ENCODE data around the gene KCNK3. TPM values are rescaled to one million over a fixed set of nuclear protein-coding genes. Genes with fewer than 3 reads are reported as not detected.

KCNK3 gene
- total and polyA plus RNA-seq, 2 donors (not counting 3 experiments of a cell fraction or from before 2014, with no cell fraction given), result not detected

DNA sequence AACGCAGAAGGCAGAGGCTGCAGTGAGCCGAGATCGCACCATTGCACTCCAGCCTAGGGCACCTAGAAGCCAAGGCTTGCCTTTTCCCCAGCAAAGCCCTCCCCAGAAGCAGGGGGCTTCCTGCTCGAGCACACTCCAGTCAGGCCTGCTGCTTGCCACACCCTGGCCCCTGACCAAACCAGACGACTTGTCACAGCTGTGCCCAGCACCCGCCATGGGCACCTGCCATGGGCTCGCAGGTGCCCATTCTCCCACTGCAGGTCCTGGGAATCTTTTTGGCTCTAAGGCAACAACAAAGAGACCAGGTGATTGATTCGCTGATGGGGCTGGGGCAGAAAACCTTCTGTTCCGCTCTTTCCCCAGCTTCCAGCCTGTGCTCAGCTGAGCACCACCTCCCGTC lies 4.9 kb downstream of the KCNK3 start:
- Histone ChIP-seq H3K79me2 (ENCODE audit: control insufficient read depth, insufficient read depth, low read length) (no peaks in the 10 kb centered on the region), H3K4me1 (ENCODE audit: control insufficient read depth, extremely low read depth, insufficient read depth, low read length) (peaks cover 16% of the 10 kb centered on the region), H3K9me3 (replicated peaks; ENCODE audit: control insufficient read depth, insufficient read depth, low read length) (no peaks in the 10 kb centered on the region), H4K20me1 (replicated peaks; ENCODE audit: control insufficient read depth, extremely low read depth, insufficient read depth, low read length) (no peaks in the 10 kb centered on the region), H3K9ac (replicated peaks; ENCODE audit: extremely low read depth, insufficient read depth, low read length) (no peak overlapping the region), H3K4me2 (ENCODE audit: insufficient read depth, low read length) (no peak overlapping the region), H2AFZ (ENCODE audit: low read depth, low read length) (no peak overlapping the region), H3K36me3 (ENCODE audit: control insufficient read depth in 2 of 2, extremely low read depth in 1 of 2, insufficient read depth in 2 of 2, low read length in 2 of 2) (no peaks in the 10 kb centered on the region), H3K4me3 (replicated peaks in 1 of 3; ENCODE audit: insufficient read depth in 1 of 3, low read depth in 1 of 3, low read length in 3 of 3) (no peak overlapping the region), H3K27me3 (ENCODE audit: control insufficient read depth in 2 of 2, insufficient read depth in 2 of 2, low read length in 2 of 2) (peaks cover 16 to 19% of the 10 kb centered on the region in 2 experiments), H3K27ac (ENCODE audit: insufficient read depth, low read depth, low read length) (no peak overlapping the region), H3K9me1 (replicated peaks; ENCODE audit: control insufficient read depth, extremely low read depth, insufficient read depth, low read length) (no peaks in the 10 kb centered on the region)
- DNase-seq (ENCODE audit: low read depth, low spot score) (no peak), FAIRE-seq (no peak)
- dilution Hi-C loops (cut with MboI; ENCODE audit: extremely low pct_ligation_motif_present, low sequenced_read_pairs) (no loop called here), intact Hi-C loops (cut with micrococcal nuclease) (no loop called here)
- BruUV-seq (replicated peaks), result no TSS peak
- POLR2A ChIA-PET, result no interaction called here
- CTCF ChIA-PET, result interaction anchor here (0.6 kb wide), 1 partner anchor 52 kb away, joined by 4 read pairs; no protein-coding TSS in a partner anchor
- no peak for TF ChIP-seq JUN (IDR thresholded peaks at IDR 0.05; ENCODE audit: borderline replicate concordance, insufficient read depth, insufficient read length, low read depth)

DNA sequence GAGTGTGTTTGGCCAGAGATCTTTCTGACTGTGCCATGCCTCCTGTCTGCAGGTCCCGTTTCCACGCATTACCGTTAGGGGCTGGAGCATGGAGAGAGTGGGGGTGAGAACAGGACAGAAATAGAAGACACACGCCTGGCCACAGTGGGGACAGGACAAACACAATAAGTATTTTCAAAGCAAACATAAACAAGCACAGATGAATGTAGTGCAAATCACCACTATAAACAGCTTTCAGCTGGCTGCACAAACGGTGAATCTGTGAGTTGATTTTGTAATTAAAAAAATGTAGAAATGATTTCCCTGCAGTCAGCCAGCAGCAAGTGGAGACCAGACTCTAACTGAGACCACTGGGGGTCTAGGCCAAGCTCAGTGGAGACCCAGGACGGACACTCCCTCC lies 6.8 kb downstream of the KCNK3 start:
- ChIA-PET POLR2A (no interaction called here), CTCF (interaction anchor here (0.9 kb wide), 1 partner anchor 13 kb away, joined by 3 read pairs; no protein-coding TSS in a partner anchor)
- no peak overlapping the region for H3K4me3 ChIP-seq (replicated peaks in 1 of 3; ENCODE audit: insufficient read depth in 1 of 3, low read depth in 1 of 3, low read length in 3 of 3)
- no peaks in the 10 kb centered on the region for H3K9me1 ChIP-seq (replicated peaks; ENCODE audit: control insufficient read depth, extremely low read depth, insufficient read depth, low read length)
- H3K79me2 ChIP-seq (ENCODE audit: control insufficient read depth, insufficient read depth, low read length), result no peaks in the 10 kb centered on the region
- BruUV-seq (replicated peaks), result no TSS peak
- no peak overlapping the region for H3K4me2 ChIP-seq (ENCODE audit: insufficient read depth, low read length)
- no peak for DNase-seq (ENCODE audit: low read depth, low spot score)
- intact Hi-C loops (cut with micrococcal nuclease), result no loop called here
- no peak for FAIRE-seq
- H2AFZ ChIP-seq (ENCODE audit: low read depth, low read length), result no peak overlapping the region
- dilution Hi-C loops (cut with MboI; ENCODE audit: extremely low pct_ligation_motif_present, low sequenced_read_pairs), result no loop called here
- no peaks in the 10 kb centered on the region for H4K20me1 ChIP-seq (replicated peaks; ENCODE audit: control insufficient read depth, extremely low read depth, insufficient read depth, low read length)
- H3K9ac ChIP-seq (replicated peaks; ENCODE audit: extremely low read depth, insufficient read depth, low read length), result no peak overlapping the region
- no peak overlapping the region for H3K27ac ChIP-seq (ENCODE audit: insufficient read depth, low read depth, low read length)
- TF ChIP-seq EZH2 (IDR thresholded peaks at IDR 0.05; ENCODE audit: borderline replicate concordance, low read depth, low read length, severe bottlenecking) (no peak), POLR2AphosphoS5 (IDR thresholded peaks at IDR 0.05; ENCODE audit: insufficient read depth, low read depth, low read length) (no peak), GATA2 (IDR thresholded peaks at IDR 0.05; ENCODE audit: insufficient read depth, insufficient read length, low read depth, low read length) (no peak), MYC (IDR thresholded peaks at IDR 0.05; ENCODE audit: low read depth, low read length) (no peak), FOS (IDR thresholded peaks at IDR 0.05; ENCODE audit: borderline replicate concordance, insufficient read depth, low read length) (no peak), JUN (IDR thresholded peaks at IDR 0.05; ENCODE audit: borderline replicate concordance, insufficient read depth, insufficient read length, low read depth) (no peak), POLR2A (IDR thresholded peaks at IDR 0.05; ENCODE audit: low read depth, low read length) (no peak)
- TF ChIP-seq, protein P1, sequence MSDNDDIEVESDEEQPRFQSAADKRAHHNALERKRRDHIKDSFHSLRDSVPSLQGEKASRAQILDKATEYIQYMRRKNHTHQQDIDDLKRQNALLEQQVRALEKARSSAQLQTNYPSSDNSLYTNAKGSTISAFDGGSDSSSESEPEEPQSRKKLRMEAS (IDR thresholded peaks at IDR 0.05; ENCODE audit: insufficient read depth, insufficient read length), result no peak
- TF ChIP-seq, protein P2, sequence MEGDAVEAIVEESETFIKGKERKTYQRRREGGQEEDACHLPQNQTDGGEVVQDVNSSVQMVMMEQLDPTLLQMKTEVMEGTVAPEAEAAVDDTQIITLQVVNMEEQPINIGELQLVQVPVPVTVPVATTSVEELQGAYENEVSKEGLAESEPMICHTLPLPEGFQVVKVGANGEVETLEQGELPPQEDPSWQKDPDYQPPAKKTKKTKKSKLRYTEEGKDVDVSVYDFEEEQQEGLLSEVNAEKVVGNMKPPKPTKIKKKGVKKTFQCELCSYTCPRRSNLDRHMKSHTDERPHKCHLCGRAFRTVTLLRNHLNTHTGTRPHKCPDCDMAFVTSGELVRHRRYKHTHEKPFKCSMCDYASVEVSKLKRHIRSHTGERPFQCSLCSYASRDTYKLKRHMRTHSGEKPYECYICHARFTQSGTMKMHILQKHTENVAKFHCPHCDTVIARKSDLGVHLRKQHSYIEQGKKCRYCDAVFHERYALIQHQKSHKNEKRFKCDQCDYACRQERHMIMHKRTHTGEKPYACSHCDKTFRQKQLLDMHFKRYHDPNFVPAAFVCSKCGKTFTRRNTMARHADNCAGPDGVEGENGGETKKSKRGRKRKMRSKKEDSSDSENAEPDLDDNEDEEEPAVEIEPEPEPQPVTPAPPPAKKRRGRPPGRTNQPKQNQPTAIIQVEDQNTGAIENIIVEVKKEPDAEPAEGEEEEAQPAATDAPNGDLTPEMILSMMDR (IDR thresholded peaks at IDR 0.05; ENCODE audit: extremely low read depth in 1 of 2, insufficient read depth in 1 of 2, low read depth in 1 of 2, low read length in 2 of 2), result no peak
- peaks cover 5 to 7% of the 10 kb centered on the region in 2 experiments for H3K27me3 ChIP-seq (ENCODE audit: control insufficient read depth in 2 of 2, insufficient read depth in 2 of 2, low read length in 2 of 2)
- no peaks in the 10 kb centered on the region for H3K36me3 ChIP-seq (ENCODE audit: control insufficient read depth in 2 of 2, extremely low read depth in 1 of 2, insufficient read depth in 2 of 2, low read length in 2 of 2)
- H3K4me1 ChIP-seq (ENCODE audit: control insufficient read depth, extremely low read depth, insufficient read depth, low read length), result peaks cover 12% of the 10 kb centered on the region
- no peaks in the 10 kb centered on the region for H3K9me3 ChIP-seq (replicated peaks; ENCODE audit: control insufficient read depth, insufficient read depth, low read length)

All from endothelial cell of umbilical vein (primary cell).